Measurements from ENCODE around the gene GRM1.

GRM1 gene

GRCh38 chr6:146028851-146029572, at the start of gene GRM1:
Gene GRM1, plus strand, starts transcription at chr6:146029062. Its CDS starts 456 bp downstream, at chr6:146029518.
- H3K9ac ChIP-seq (ENCODE audit: insufficient read length) = no peak within 1 kb of the TSS
- H3K4me3 ChIP-seq = no peak within 1 kb of the TSS
- DNase-seq (ENCODE audit: low read depth, low spot score) = no peak

GRCh38 chr6:146009338-146009737, 19.5 kb upstream of the GRM1 start:
- Histone ChIP-seq H3K27ac (no peak overlapping the region), H3K9me3 (ENCODE audit: low read depth, low read length) (no peaks in the 10 kb centered on the region), H3K9ac (ENCODE audit: insufficient read length) (no peak overlapping the region), H3K4me3 (no peak overlapping the region), H3K36me3 (ENCODE audit: insufficient read depth, low read length) (no peaks in the 10 kb centered on the region)
- TF ChIP-seq POLR2AphosphoS5 (IDR thresholded peaks at IDR 0.05; ENCODE audit: borderline replicate concordance, low read depth, low read length) (no peak), EZH2 (IDR thresholded peaks at IDR 0.05) (no peak), FOXP2 (optimal IDR thresholded peaks at IDR 0.05; ENCODE audit: control extremely low read depth, extremely low read length, insufficient read depth) (no peak)
- no peak for DNase-seq (ENCODE audit: low read depth, low spot score)

More at GRCh38 chr6:146028851-146029572, at the start of gene GRM1:
- TF ChIP-seq EZH2 (IDR thresholded peaks at IDR 0.05) (no peak), FOXP2 (optimal IDR thresholded peaks at IDR 0.05; ENCODE audit: control extremely low read depth, extremely low read length, insufficient read depth) (no peak), POLR2AphosphoS5 (IDR thresholded peaks at IDR 0.05; ENCODE audit: borderline replicate concordance, low read depth, low read length) (no peak)
- Histone ChIP-seq H3K36me3 (ENCODE audit: insufficient read depth, low read length) (no peaks in the 10 kb centered on the region), H3K9me3 (ENCODE audit: low read depth, low read length) (no peaks in the 10 kb centered on the region), H3K27ac (no peak within 1 kb of the TSS)

- H3K9me3 ChIP-seq (ENCODE audit: low read depth, low read length) = no peaks in the 10 kb centered on the region
- TF ChIP-seq EZH2 (IDR thresholded peaks at IDR 0.05) (no peak), FOXP2 (optimal IDR thresholded peaks at IDR 0.05; ENCODE audit: control extremely low read depth, extremely low read length, insufficient read depth) (no peak)
- no peak overlapping the region for H3K27ac ChIP-seq
- no peak overlapping the region for H3K4me3 ChIP-seq
- no peaks in the 10 kb centered on the region for H3K36me3 ChIP-seq (ENCODE audit: insufficient read depth, low read length)
- no peak overlapping the region for H3K9ac ChIP-seq (ENCODE audit: insufficient read length)
- no peak for DNase-seq (ENCODE audit: low read depth, low spot score)
Measured at GRCh38 chr6:146014233-146014632, 14.6 kb upstream of the GRM1 start.

GRCh38 chr6:146017672-146018071, 11.2 kb upstream of the GRM1 start:
- DNase-seq (ENCODE audit: low read depth, low spot score) = no peak
- TF ChIP-seq FOXP2 (optimal IDR thresholded peaks at IDR 0.05; ENCODE audit: control extremely low read depth, extremely low read length, insufficient read depth) (no peak), POLR2AphosphoS5 (IDR thresholded peaks at IDR 0.05; ENCODE audit: borderline replicate concordance, low read depth, low read length) (no peak), EZH2 (IDR thresholded peaks at IDR 0.05) (no peak)
- Histone ChIP-seq H3K9ac (ENCODE audit: insufficient read length) (no peak overlapping the region), H3K36me3 (ENCODE audit: insufficient read depth, low read length) (no peaks in the 10 kb centered on the region), H3K9me3 (ENCODE audit: low read depth, low read length) (no peaks in the 10 kb centered on the region), H3K4me3 (no peak overlapping the region), H3K27ac (no peak overlapping the region)

- no peak for TF ChIP-seq EZH2 (IDR thresholded peaks at IDR 0.05)
- no peak for TF ChIP-seq POLR2AphosphoS5 (IDR thresholded peaks at IDR 0.05; ENCODE audit: borderline replicate concordance, low read depth, low read length)
- no peak for TF ChIP-seq FOXP2 (optimal IDR thresholded peaks at IDR 0.05; ENCODE audit: control extremely low read depth, extremely low read length, insufficient read depth)
- no peak for DNase-seq (ENCODE audit: low read depth, low spot score)
- Histone ChIP-seq H3K36me3 (ENCODE audit: insufficient read depth, low read length) (no peaks in the 10 kb centered on the region), H3K9ac (ENCODE audit: insufficient read length) (no peak overlapping the region), H3K27ac (no peak overlapping the region), H3K4me3 (no peak overlapping the region), H3K9me3 (ENCODE audit: low read depth, low read length) (no peaks in the 10 kb centered on the region)
Measured at GRCh38 chr6:146026873-146027272, 2.0 kb upstream of the GRM1 start.

GRCh38 chr6:146027586-146028251, 1.1 kb upstream of the GRM1 start:
- TF ChIP-seq POLR2AphosphoS5 (IDR thresholded peaks at IDR 0.05; ENCODE audit: borderline replicate concordance, low read depth, low read length) (no peak), FOXP2 (optimal IDR thresholded peaks at IDR 0.05; ENCODE audit: control extremely low read depth, extremely low read length, insufficient read depth) (no peak), EZH2 (IDR thresholded peaks at IDR 0.05) (no peak)
- no peak overlapping the region for H3K27ac ChIP-seq
- no peak overlapping the region for H3K4me3 ChIP-seq
- H3K9ac ChIP-seq (ENCODE audit: insufficient read length) = no peak overlapping the region
- H3K36me3 ChIP-seq (ENCODE audit: insufficient read depth, low read length) = no peaks in the 10 kb centered on the region
- H3K9me3 ChIP-seq (ENCODE audit: low read depth, low read length) = no peaks in the 10 kb centered on the region
- no peak for DNase-seq (ENCODE audit: low read depth, low spot score)

GRCh38 chr6:146028252-146028795, 538 bp upstream of the GRM1 start:
- no peak overlapping the region for H3K9ac ChIP-seq (ENCODE audit: insufficient read length)
- no peak overlapping the region for H3K27ac ChIP-seq
- no peaks in the 10 kb centered on the region for H3K9me3 ChIP-seq (ENCODE audit: low read depth, low read length)
- TF ChIP-seq FOXP2 (optimal IDR thresholded peaks at IDR 0.05; ENCODE audit: control extremely low read depth, extremely low read length, insufficient read depth) (no peak), EZH2 (IDR thresholded peaks at IDR 0.05) (no peak), POLR2AphosphoS5 (IDR thresholded peaks at IDR 0.05; ENCODE audit: borderline replicate concordance, low read depth, low read length) (no peak)
- DNase-seq (ENCODE audit: low read depth, low spot score) = no peak
- no peaks in the 10 kb centered on the region for H3K36me3 ChIP-seq (ENCODE audit: insufficient read depth, low read length)
- H3K4me3 ChIP-seq = no peak overlapping the region

GRCh38 chr6:146029573-146030184, 817 bp downstream of the GRM1 start:
- no peaks in the 10 kb centered on the region for H3K36me3 ChIP-seq (ENCODE audit: insufficient read depth, low read length)

More at GRCh38 chr6:146029573-146030184, 817 bp downstream of the GRM1 start:
- Histone ChIP-seq H3K4me3 (no peak overlapping the region), H3K9me3 (ENCODE audit: low read depth, low read length) (no peaks in the 10 kb centered on the region), H3K27ac (no peak overlapping the region), H3K9ac (ENCODE audit: insufficient read length) (no peak overlapping the region)
- TF ChIP-seq FOXP2 (optimal IDR thresholded peaks at IDR 0.05; ENCODE audit: control extremely low read depth, extremely low read length, insufficient read depth) (no peak), POLR2AphosphoS5 (IDR thresholded peaks at IDR 0.05; ENCODE audit: borderline replicate concordance, low read depth, low read length) (no peak), EZH2 (IDR thresholded peaks at IDR 0.05) (no peak)
- DNase-seq (ENCODE audit: low read depth, low spot score) = no peak
